Cardiac fibroblast (primary cell): Measurements from ENCODE around the gene SKOR2.

Experiments used
- DNase-seq, 2 donors: peaks; one replicate each; pipeline versions ENCODE4 v3.0.0 to v3.0.0-alpha.2; 2010; ENCODE audit warnings: low read depth in 2 of 2
- H3K4me3 ChIP-seq, 2 donors: replicated peaks in 1 of 2; 1 replicate in 1 of 2; 2 replicates in 1 of 2; pipeline ENCODE4 v1.5.1; 2011; ENCODE audit warnings: low read depth in 2 of 2, low read length in 2 of 2, mild to moderate bottlenecking in 2 of 2, moderate library complexity in 1 of 2
- TF ChIP-seq, protein P1 (sequence below): IDR thresholded peaks from one replicate; pipeline ENCODE4 v1.5.1; 2011; ENCODE audit warnings: low read depth, mild to moderate bottlenecking, low read length, inconsistent platforms

SKOR2 gene

DNA sequence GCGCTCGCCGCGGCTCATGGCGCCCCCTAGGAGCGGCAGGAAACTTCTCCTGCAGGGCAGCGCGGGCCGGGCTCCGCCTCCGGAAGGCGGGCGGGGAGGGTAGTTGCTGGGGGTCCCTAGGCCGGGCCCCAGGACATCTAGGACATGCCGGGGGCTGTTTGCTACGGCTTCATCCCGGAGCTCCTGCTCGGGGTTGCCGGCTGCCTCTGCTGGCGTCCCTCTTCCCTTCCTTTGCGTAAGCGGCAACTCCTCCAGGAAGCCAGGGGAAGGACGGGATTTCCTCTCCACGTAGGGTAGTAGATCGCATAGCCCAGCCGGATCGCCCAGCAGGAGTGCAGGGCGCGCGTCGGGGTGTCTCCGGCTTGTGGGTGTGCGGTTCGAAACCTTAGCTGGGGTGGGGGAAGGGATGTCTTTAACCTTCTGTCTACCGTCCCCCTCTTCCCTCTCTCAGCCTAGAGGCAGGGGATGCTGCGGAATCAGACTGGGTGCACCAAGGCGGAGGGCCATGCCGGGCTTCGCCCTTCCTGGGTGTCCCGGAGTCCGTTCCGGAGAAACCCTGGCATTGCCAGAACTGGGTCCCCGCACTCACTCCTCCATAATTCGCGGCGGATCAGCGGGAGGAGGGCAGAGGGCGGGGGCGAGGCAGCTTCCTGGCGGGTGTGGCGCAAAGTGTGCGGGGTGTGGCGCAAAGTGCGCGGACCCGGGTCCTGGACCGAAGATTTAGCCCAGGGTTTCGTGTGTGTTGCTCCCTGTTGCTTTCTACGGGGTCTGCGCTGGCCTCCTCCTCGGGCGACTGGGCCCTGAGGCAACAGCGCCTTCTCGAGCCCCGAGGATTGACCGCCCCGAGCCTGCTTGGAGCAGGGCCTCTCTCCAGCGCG is 12.2 kb upstream of the SKOR2 start:
- peak overlapping the region in 1 of 2 donors; percentile 49 for H3K4me3 ChIP-seq
- DNase-seq = peak in 1 of 2 donors; percentile 19
- TF ChIP-seq, protein P1, sequence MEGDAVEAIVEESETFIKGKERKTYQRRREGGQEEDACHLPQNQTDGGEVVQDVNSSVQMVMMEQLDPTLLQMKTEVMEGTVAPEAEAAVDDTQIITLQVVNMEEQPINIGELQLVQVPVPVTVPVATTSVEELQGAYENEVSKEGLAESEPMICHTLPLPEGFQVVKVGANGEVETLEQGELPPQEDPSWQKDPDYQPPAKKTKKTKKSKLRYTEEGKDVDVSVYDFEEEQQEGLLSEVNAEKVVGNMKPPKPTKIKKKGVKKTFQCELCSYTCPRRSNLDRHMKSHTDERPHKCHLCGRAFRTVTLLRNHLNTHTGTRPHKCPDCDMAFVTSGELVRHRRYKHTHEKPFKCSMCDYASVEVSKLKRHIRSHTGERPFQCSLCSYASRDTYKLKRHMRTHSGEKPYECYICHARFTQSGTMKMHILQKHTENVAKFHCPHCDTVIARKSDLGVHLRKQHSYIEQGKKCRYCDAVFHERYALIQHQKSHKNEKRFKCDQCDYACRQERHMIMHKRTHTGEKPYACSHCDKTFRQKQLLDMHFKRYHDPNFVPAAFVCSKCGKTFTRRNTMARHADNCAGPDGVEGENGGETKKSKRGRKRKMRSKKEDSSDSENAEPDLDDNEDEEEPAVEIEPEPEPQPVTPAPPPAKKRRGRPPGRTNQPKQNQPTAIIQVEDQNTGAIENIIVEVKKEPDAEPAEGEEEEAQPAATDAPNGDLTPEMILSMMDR = peak; percentile 30

DNA sequence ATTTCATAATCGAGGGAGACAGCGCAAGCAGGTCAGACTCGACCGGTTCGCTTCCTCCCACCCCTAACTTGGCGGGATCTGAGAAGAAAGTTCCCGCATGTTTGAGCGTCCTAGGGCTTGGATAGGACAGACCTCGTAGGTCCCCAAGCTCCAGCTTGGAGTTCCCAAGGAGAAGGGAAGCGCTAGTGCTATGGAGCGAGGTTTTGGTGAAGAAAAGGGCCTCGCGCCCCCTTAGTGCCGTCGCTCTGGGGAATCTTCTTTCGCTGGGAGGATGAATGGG is 11.6 kb upstream of the SKOR2 start:
- peak overlapping the region in 1 of 2 donors; percentile 49 for H3K4me3 ChIP-seq
- DNase-seq = no peak
- TF ChIP-seq, protein P1 = no peak

DNA sequence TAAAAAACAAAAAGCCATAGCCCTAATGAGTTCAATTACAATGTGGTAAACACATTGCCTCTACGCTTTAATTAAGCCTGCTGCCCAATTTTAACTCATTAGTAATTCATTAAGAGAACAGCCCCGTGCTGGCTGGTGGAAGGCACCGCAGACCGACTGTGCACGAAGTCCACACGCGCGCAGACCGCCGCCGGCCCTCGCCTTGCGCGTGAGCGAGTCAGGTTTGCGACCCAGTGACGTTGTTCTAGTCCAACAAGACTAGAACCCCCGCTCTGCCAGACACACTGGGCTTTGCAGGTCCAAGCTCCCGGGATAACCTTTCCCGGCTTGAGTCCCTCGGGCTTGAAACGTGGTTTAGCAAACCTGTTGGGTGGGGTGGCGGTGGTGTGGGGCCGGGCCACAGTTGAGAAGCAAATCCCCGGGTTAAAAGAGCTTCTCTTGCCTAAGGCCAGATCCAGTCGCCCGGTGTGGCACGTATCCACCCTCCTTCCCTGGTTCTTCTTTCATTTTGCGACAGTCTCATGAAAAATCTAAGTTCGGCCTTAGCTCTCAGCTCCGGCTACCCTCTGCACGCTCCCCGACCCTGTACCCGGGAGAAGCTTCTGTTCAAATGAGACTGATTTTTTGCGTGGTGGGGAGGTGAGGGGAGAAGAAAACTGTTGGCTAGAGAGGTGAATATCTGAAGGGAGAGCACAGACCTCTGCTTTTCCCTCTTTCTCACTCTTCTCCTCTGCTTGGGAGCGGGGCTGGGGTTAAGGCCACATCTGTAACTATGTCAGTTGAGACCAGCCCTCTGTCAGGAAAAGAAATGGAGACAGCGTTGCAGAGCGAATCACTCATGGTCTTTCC is 11.1 kb upstream of the SKOR2 start:
- H3K4me3 ChIP-seq = no peak overlapping the region
- no peak for DNase-seq
- TF ChIP-seq, protein P1 = no peak

DNA sequence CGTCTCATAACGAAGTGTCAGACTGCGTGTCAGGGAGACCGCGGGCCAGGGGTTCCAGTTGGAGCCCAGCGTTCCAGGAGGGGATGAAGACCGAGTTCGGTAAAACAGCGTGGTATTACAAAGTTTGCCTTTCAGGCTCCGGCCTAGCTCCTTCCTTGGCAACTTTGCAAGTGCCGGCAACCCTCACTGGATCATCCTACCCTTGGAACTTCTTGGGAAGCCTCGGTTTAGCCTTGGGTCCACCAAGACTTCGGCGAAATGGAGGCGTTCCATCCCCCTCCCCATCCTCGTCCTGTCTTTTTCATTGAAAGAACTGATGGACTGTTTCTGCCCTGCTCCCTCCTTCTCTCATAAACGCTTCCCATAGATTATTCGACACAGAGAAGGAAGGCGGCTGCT is 10.4 kb upstream of the SKOR2 start:
- DNase-seq = no peak
- no peak overlapping the region for H3K4me3 ChIP-seq
- TF ChIP-seq, protein P1 = no peak

DNA sequence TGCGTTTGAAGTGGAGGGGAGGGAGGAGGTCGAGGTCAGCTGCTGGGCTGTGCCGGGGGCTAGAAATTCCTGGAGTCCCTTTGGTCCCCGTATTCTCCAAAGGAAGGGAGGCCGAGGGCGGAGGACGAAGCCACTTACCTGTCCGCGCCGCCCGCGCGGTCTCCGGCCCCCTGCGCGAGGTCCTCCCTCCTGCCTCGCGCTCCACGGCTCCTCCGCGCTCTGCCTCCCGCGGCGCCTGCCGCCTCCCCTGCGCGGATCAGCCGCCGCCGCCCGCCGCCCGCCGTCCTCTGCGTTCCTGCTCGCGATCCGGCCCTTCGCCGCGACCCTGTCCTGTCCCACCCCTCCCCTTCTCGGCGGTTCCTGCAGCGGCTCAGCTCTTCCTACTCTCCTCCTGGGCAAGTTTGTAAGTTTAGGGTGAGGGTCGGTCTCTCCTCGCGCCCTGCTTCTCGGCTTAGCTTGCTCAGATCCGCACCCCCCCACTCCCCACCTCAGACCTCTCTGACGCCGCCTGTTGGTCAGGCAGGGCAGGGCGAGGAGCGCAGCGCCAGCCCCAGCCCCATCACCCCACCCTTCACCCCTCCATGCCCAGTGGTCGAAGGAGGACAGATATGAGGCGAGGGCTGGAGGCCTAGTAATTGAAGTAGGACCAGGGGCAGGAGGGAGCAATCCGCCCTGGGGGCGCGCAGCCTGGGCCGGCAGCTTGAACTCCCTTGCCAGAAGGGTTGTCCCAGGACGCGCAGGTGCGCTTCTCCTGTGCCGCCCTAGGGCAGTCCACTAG is 9.7 kb upstream of the SKOR2 start:
- TF ChIP-seq, protein P1 = peak; percentile 3
- H3K4me3 ChIP-seq = no peak overlapping the region
- no peak for DNase-seq

DNA sequence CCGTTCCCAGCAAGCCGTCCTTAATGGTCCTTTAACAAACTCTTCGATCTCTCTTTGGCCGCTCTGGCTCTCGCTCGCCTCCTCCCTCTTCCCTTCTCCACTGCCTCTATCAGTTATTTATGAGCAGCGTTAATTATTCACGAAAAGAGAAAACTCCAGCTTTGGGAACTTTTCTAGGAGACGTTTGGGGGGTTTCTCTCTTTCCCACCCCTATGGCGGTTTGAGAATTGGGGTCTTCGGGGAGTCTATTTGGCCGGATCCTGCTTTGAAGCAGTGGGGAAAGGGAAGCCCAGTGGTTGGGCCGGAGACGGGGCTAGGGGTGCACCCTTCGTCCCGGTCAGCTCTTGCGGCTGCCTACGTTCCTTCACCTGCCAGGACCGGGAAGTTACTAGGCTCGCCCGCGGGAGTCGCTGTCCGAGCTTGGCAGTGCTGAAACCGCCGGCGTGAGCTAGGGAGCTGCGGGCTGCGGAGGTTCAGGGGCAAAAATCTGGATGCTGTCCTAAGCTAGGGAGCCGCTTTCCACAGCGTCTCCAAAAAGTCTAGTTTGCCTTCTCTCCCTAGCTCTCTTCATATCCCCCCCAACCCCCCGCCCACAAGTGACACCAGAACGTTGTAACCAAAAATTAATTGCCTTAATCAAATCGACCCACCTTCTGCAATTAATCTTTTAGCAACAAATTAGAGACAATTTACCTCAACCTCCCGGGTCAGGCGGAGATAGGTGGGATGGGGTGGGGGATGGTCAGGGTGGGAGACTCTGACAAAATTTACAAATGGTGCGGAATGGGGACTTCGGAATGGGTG is 8.9 kb upstream of the SKOR2 start:
- no peak overlapping the region for H3K4me3 ChIP-seq
- TF ChIP-seq, protein P1 = no peak
- DNase-seq = peak; percentile 44
